HL-60 (cell line): Measurements from ENCODE around the gene TMEM132D.

Experiments used
- DNase-seq, 2 experiments: peaks; one replicate each; pipeline ENCODE4 v3.0.0-alpha.2; 2010 to 2020; ENCODE audit warnings: low read depth in 1 of 2, low spot score in 1 of 2
- H3K27ac ChIP-seq: fragments of 250-450 bp; sonication (Bioruptor Pico); replicated peaks from 2 replicates; pipeline ENCODE4 v1.5.1; 2020; ENCODE audit warnings: mild to moderate bottlenecking, moderate library complexity
- H3K27me3 ChIP-seq: fragments of 250-450 bp; sonication (Bioruptor Pico); 2 replicates; pipeline ENCODE4 v1.5.1; 2021; ENCODE audit warnings: mild to moderate bottlenecking, moderate library complexity; ENCODE audit not compliant: insufficient read depth, poor library complexity, severe bottlenecking
- H3K4me3 ChIP-seq: replicated peaks from 2 replicates; pipeline ENCODE4 v1.5.1; 2011; ENCODE audit warnings: mild to moderate bottlenecking, control low read depth, low read length; ENCODE audit not compliant: insufficient read depth
- GABPA ChIP-seq: IDR thresholded peaks from 2 replicates; pipeline ENCODE4 v1.6.1; 2012; ENCODE audit warnings: low read depth
- POLR2AphosphoS5 ChIP-seq: IDR thresholded peaks from 2 replicates; pipeline ENCODE4 v1.6.1; 2012; ENCODE audit warnings: low read depth
- SPI1 ChIP-seq: IDR thresholded peaks from 2 replicates; pipeline ENCODE4 v1.6.1; 2012; ENCODE audit warnings: low read depth, mild to moderate bottlenecking, borderline replicate concordance
- TF ChIP-seq, protein P1 (sequence below): IDR thresholded peaks from 2 replicates; pipeline ENCODE4 v1.6.1; 2012; ENCODE audit warnings: low read depth; ENCODE audit not compliant: insufficient replicate concordance
- TF ChIP-seq, protein P2 (sequence below): IDR thresholded peaks from one replicate; pipeline ENCODE4 v1.5.1; 2011; ENCODE audit warnings: low read length, control low read depth, inconsistent platforms; ENCODE audit not compliant: insufficient read depth

Gene TMEM132D

DNA sequence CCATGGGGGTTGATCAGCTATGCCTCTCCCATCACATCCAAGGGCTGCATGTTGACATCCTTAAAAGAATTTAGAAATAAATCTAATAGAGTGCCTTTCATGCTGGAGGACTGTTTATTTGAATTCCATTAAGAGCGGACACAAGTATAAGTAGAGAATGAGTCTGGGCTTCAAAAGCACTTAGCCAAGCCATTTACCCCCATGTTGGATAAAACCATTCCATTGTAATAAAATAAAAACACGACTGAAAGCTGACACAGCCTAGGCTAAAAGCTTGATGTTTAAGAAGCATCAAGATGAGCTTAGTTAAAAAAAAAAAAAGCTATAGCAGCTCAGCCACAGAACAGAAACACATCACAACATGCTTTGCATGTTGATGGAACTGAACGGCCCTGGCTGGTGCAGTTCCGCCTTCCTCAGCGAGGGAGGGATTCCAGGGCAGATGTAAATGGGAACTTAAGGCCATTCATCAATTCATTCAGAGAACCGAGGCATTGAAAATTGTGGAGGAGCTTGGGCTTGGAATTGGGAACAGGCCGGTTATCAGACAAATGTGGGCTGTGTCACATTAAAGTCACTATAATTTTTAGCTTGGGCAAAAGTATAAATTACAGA is 41.2 kb downstream of the TMEM132D start:
- DNase-seq: no peak

DNA sequence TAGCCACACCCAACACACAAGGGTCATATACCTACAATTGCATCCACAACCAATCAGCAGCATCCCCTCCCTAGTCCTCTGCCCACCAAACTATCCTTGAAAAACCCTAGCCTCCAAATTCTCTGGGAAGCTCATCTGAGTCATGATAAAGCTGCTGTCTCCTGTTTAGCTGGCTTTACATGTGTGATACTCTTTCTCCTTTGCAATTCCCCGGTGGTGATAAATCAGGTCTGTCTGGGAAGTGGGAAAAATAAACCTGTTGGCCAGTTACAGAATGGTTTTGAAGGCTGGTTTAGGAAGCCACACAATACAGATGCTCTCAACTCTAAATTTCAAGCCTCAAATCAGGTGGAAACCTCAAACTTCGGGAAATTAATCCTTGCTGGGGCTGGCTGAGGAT is 41.9 kb downstream of the TMEM132D start:
- no peak overlapping the region for H3K4me3 ChIP-seq
- no peak overlapping the region for H3K27ac ChIP-seq
- no peaks in the 10 kb centered on the region for H3K27me3 ChIP-seq
- DNase-seq: no peak
- TF ChIP-seq, protein P1, sequence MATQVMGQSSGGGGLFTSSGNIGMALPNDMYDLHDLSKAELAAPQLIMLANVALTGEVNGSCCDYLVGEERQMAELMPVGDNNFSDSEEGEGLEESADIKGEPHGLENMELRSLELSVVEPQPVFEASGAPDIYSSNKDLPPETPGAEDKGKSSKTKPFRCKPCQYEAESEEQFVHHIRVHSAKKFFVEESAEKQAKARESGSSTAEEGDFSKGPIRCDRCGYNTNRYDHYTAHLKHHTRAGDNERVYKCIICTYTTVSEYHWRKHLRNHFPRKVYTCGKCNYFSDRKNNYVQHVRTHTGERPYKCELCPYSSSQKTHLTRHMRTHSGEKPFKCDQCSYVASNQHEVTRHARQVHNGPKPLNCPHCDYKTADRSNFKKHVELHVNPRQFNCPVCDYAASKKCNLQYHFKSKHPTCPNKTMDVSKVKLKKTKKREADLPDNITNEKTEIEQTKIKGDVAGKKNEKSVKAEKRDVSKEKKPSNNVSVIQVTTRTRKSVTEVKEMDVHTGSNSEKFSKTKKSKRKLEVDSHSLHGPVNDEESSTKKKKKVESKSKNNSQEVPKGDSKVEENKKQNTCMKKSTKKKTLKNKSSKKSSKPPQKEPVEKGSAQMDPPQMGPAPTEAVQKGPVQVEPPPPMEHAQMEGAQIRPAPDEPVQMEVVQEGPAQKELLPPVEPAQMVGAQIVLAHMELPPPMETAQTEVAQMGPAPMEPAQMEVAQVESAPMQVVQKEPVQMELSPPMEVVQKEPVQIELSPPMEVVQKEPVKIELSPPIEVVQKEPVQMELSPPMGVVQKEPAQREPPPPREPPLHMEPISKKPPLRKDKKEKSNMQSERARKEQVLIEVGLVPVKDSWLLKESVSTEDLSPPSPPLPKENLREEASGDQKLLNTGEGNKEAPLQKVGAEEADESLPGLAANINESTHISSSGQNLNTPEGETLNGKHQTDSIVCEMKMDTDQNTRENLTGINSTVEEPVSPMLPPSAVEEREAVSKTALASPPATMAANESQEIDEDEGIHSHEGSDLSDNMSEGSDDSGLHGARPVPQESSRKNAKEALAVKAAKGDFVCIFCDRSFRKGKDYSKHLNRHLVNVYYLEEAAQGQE: no peak
- no peak for TF ChIP-seq POLR2AphosphoS5

More for the DNA sequence above, 41.2 kb downstream of the TMEM132D start:
- Histone ChIP-seq H3K4me3 (no peak overlapping the region), H3K27ac (no peak overlapping the region), H3K27me3 (no peaks in the 10 kb centered on the region)
- TF ChIP-seq SPI1 (no peak), POLR2AphosphoS5 (no peak), GABPA (no peak)
- TF ChIP-seq, protein P1: no peak
- TF ChIP-seq, protein P2, sequence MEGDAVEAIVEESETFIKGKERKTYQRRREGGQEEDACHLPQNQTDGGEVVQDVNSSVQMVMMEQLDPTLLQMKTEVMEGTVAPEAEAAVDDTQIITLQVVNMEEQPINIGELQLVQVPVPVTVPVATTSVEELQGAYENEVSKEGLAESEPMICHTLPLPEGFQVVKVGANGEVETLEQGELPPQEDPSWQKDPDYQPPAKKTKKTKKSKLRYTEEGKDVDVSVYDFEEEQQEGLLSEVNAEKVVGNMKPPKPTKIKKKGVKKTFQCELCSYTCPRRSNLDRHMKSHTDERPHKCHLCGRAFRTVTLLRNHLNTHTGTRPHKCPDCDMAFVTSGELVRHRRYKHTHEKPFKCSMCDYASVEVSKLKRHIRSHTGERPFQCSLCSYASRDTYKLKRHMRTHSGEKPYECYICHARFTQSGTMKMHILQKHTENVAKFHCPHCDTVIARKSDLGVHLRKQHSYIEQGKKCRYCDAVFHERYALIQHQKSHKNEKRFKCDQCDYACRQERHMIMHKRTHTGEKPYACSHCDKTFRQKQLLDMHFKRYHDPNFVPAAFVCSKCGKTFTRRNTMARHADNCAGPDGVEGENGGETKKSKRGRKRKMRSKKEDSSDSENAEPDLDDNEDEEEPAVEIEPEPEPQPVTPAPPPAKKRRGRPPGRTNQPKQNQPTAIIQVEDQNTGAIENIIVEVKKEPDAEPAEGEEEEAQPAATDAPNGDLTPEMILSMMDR: no peak

DNA sequence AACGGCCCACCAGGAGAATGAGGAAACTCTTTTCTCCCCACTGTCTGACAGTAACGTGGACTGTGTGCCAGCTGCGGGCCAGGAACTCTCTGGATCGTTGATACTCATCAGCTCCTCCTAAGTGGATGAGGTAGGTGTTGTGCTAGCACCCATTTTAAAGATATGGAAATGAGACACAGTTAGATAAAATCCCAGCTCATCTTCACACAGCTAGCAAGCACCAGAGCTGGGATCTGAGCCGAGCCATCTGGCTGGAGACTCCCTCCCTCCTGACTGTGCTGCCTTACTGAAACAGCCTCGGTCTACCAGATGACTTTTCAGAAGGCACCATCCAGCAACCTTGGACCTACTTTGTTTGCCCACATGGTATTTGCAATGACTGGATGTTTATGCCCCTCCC is 49.2 kb downstream of the TMEM132D start:
- TF ChIP-seq, protein P1: no peak
- TF ChIP-seq, protein P2: no peak
- TF ChIP-seq GABPA (no peak), SPI1 (no peak)
- Histone ChIP-seq H3K27me3 (no peaks in the 10 kb centered on the region), H3K27ac (no peak overlapping the region), H3K4me3 (no peak overlapping the region)
- DNase-seq: no peak
